ENCODE results near the gene TOP2A. TPM values are rescaled to one million over a fixed set of nuclear protein-coding genes. Genes with fewer than 3 reads are reported as not detected.

TOP2A gene
- total RNA-seq, 1 donor from 2014 or later = 27.8 TPM

GRCh38 chr17:40340880-40341807, 76.6 kb downstream of the TOP2A start:
- H3K36me3 Mint-ChIP-seq (ENCODE audit: low read depth) = peaks cover 2% of the 10 kb centered on the region
- H3K4me1 Mint-ChIP-seq (ENCODE audit: low read depth) = peaks cover 56% of the 10 kb centered on the region
- H3K9me3 Mint-ChIP-seq (ENCODE audit: low read depth) = no peaks in the 10 kb centered on the region
- no peak for DNase-seq (ENCODE audit: low spot score)
- H3K27me3 Mint-ChIP-seq (ENCODE audit: low read depth) = no peaks in the 10 kb centered on the region
- TF ChIP-seq, protein P1, sequence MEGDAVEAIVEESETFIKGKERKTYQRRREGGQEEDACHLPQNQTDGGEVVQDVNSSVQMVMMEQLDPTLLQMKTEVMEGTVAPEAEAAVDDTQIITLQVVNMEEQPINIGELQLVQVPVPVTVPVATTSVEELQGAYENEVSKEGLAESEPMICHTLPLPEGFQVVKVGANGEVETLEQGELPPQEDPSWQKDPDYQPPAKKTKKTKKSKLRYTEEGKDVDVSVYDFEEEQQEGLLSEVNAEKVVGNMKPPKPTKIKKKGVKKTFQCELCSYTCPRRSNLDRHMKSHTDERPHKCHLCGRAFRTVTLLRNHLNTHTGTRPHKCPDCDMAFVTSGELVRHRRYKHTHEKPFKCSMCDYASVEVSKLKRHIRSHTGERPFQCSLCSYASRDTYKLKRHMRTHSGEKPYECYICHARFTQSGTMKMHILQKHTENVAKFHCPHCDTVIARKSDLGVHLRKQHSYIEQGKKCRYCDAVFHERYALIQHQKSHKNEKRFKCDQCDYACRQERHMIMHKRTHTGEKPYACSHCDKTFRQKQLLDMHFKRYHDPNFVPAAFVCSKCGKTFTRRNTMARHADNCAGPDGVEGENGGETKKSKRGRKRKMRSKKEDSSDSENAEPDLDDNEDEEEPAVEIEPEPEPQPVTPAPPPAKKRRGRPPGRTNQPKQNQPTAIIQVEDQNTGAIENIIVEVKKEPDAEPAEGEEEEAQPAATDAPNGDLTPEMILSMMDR (IDR thresholded peaks at IDR 0.05) = peak; percentile 51
- peak overlapping the region; percentile 84 for H3K4me3 Mint-ChIP-seq (ENCODE audit: unreplicated experiment)
- H3K27ac Mint-ChIP-seq (ENCODE audit: unreplicated experiment) = peak overlapping the region; percentile 94

- peaks cover 2% of the 10 kb centered on the region for H3K36me3 Mint-ChIP-seq (ENCODE audit: low read depth)
- H3K4me1 Mint-ChIP-seq (ENCODE audit: low read depth) = peaks cover 53% of the 10 kb centered on the region
- no peak for DNase-seq (ENCODE audit: low spot score)
- H3K9me3 Mint-ChIP-seq (ENCODE audit: low read depth) = no peaks in the 10 kb centered on the region
- no peak overlapping the region for H3K4me3 Mint-ChIP-seq (ENCODE audit: unreplicated experiment)
- H3K27me3 Mint-ChIP-seq (ENCODE audit: low read depth) = no peaks in the 10 kb centered on the region
- TF ChIP-seq, protein P1 (IDR thresholded peaks at IDR 0.05) = no peak
- no peak overlapping the region for H3K27ac Mint-ChIP-seq (ENCODE audit: unreplicated experiment)
These were observed 77.4 kb downstream of the TOP2A start for GRCh38 chr17:40340327-40340726.

DNA sequence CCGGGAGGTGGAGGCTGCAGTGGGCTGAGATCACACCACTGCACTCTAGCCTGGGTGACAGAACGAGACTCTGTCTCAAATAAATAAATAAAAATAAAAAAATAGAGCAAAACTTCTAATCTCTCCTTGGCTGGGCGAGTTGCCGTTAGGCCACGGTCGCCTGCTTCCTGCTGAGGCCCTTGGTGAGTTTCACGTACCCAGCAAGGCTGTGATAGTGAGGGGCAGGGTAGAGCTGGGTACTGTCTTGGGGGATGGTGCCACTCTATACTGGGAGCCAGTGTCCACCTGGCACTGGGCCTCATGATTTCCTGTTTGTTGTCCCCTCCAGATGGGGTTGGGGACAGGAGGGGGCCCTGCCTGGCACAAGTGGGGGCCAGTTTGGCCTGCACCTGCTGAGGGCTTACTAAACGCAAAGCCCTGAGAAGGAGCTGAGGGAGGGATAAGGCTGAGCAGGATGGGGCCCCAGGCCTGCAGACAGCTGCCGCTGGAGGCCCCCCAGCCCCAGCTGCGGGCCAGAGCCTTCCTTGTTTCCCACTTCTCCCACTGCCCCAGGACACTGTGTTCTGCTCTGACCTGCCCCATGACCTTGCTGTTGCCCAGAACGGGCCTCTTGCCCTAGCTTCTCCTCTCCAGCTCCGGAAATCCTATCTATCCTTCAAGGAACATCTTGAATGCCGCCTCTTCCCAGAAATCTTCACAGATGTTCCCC, 78.6 kb downstream of the TOP2A start:
- H3K4me1 Mint-ChIP-seq (ENCODE audit: low read depth) = peaks cover 54% of the 10 kb centered on the region
- no peaks in the 10 kb centered on the region for H3K27me3 Mint-ChIP-seq (ENCODE audit: low read depth)
- no peak overlapping the region for H3K4me3 Mint-ChIP-seq (ENCODE audit: unreplicated experiment)
- H3K36me3 Mint-ChIP-seq (ENCODE audit: low read depth) = peaks cover 3% of the 10 kb centered on the region
- H3K27ac Mint-ChIP-seq (ENCODE audit: unreplicated experiment) = no peak overlapping the region
- H3K9me3 Mint-ChIP-seq (ENCODE audit: low read depth) = no peaks in the 10 kb centered on the region
- TF ChIP-seq, protein P1 (IDR thresholded peaks at IDR 0.05) = no peak
- no peak for DNase-seq (ENCODE audit: low spot score)

Other genes with a start within 250 kb of the TOP2A start
- gene RAPGEFL1, start 240.4 kb downstream of the TOP2A start, total RNA-seq = 3.6 to 5.5 TPM (median 3.9 TPM) in 3 replicates
- 25.9 to 28.3 TPM (median 28.1 TPM) in 3 replicates for gene WIPF2, start 198.6 kb downstream of the TOP2A start, total RNA-seq
- 8.5 to 33.1 TPM (median 9.9 TPM) in 3 replicates for gene CDC6, start 130.0 kb downstream of the TOP2A start, total RNA-seq
- 59.2 to 65.7 TPM (median 61.2 TPM) in 3 replicates for gene RARA, start 108.7 kb downstream of the TOP2A start, total RNA-seq
- gene GJD3, start 53.2 kb downstream of the TOP2A start, total RNA-seq = 0.32 to 0.41 TPM in 2 of 3 replicates, not detected in the other
- 351 to 496 TPM (median 486 TPM) in 3 replicates for gene IGFBP4, start 25.6 kb upstream of the TOP2A start, total RNA-seq
- gene TNS4, start 83.7 kb upstream of the TOP2A start, total RNA-seq = 0.39 TPM in 1 of 3 replicates, not detected in the others
- gene CCR7, start 147.6 kb upstream of the TOP2A start, total RNA-seq = not detected in 3 replicates
- gene SMARCE1, start 229.9 kb upstream of the TOP2A start, total RNA-seq = 92.9 to 120 TPM (median 93.1 TPM) in 3 replicates
- not detected in 3 replicates for gene KRT222, start 247.3 kb upstream of the TOP2A start, total RNA-seq

All from chondrocyte (in vitro differentiated cells).